Right atrium auricular region (tissue), 2 donors: ENCODE data around the gene STRN4. TPM values are rescaled to one million over a fixed set of nuclear protein-coding genes. Genes with fewer than 3 reads are reported as not detected.
A peak's percentile ranks its signal among the peaks of the same experiment; 100 is the strongest.

Source experiments
- DNase-seq: peaks from one replicate; pipeline ENCODE4 v3.0.0-alpha.2; 2019; ENCODE audit warnings: low spot score
- H3K27ac ChIP-seq, 2 donors: fragments of 200-600 bp; sonication (generic); 1 replicate in 1 of 2; 2 replicates in 1 of 2; pipeline ENCODE4 v1.5.1; 2016 to 2019
- H3K27me3 ChIP-seq, 2 donors: fragments of 200-600 bp; sonication (generic); one replicate each; pipeline versions ENCODE4 v1.5.1 to v1.6.0; 2017 to 2019
- H3K36me3 ChIP-seq: fragments of 200-600 bp; sonication (generic); one replicate; pipeline ENCODE4 v1.5.1; 2016
- H3K4me1 ChIP-seq, 2 donors: fragments of 200-600 bp; sonication (generic); one replicate each; pipeline versions ENCODE4 v1.5.1 to v1.6.0; 2017 to 2019
- H3K4me3 ChIP-seq, 2 donors: fragments of 200-600 bp; sonication (generic); 1 replicate in 1 of 2; 2 replicates in 1 of 2; pipeline ENCODE4 v1.5.1; 2017 to 2019; ENCODE audit warnings: mild to moderate bottlenecking in 1 of 2, moderate library complexity in 1 of 2
- H3K9me3 ChIP-seq, 2 donors: fragments of 200-600 bp; sonication (generic); one replicate each; pipeline ENCODE4 v1.5.1; 2019
- CTCF ChIP-seq, 2 donors: fragments of 200-600 bp; sonication (generic); IDR thresholded peaks; one replicate each; pipeline ENCODE4 v1.5.1; 2019; ENCODE audit warnings: antibody characterized with exemption in 2 of 2
- total RNA-seq, 2 donors: library from RNA; depleted of rRNA; stranded (reverse); fragments of >200 nt; gene quantifications; one replicate each; pipeline ENCODE4 v1.1.0, GENCODE V29; 2016

The STRN4 gene
- total RNA-seq, 2 donors from 2014 or later, result 46.6 to 65.4 TPM

DNA sequence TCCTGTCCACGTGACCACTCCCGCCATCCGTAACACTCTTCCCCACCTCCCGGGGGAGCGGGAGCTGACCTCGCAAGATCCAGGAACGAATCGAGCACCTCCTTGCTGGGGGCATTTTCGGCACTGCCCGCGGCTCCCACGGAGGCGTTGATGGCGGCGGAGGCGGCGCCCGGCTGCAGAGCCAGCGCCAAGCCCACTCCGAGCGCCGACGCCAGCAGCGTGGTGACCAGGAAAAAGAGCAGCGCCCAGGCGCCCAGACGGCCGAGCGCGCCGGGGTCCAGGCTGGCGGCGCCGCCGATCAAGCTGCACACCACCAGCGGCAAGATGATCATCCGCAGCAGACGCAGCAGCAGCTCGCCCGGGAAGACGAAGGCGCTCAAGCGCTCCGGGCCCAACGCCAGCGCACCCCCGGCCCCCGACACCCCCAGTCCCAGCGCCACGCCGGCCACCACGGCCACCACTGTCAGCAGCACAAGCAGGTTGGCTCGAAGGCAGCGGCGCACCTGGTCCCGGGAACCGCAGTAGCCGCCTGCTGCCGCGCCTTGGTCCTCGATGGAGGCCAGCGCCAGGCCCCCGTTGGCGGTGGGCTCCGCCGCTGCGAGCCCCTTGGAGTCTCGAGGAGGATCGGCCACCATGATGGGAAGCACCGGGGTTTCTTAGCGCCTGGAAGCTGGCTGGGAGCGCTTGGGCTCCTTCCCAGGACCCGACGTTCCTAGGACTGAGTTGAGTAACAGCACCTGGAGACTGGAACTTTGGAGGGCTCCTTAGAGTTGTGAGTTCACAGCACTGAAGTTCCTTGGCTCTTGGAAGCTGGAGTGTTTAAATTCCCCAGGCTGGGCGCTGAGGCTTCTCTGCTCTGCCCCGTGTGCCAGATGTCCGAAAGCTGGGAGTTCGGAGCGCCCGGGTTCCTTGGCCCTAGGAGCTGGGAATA is 41.3 kb upstream of the STRN4 start:
- DNase-seq, result peak; percentile 69
- peak overlapping the region; percentile 75 to 82 for H3K27ac ChIP-seq
- no peaks in the 10 kb centered on the region for H3K9me3 ChIP-seq
- H3K27me3 ChIP-seq, result no peaks in the 10 kb centered on the region
- peak overlapping the region; percentile 59 to 60 for H3K4me3 ChIP-seq
- H3K36me3 ChIP-seq, result peaks cover 8% of the 10 kb centered on the region
- H3K4me1 ChIP-seq, result peaks cover 0 to 44% of the 10 kb centered on the region in 2 donors
- TF ChIP-seq CTCF (IDR thresholded peaks at IDR 0.05), result no peak

DNA sequence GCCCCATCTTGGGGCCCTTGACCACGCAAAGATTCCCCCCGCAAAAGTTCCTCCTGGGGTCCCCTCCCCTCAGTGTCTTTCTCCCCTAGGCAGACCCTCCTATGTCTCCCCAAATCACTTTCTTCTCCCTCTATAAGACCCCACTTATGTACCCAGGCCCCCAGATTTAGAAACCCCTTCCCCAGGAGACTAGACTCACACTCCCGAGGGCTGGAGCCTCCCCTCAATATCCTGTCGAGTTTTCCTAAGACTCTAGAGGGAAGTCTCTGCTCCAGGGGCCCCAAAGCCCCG is 40.7 kb upstream of the STRN4 start:
- Histone ChIP-seq H3K4me1 (peaks cover 0 to 44% of the 10 kb centered on the region in 2 donors), H3K27ac (peak overlapping the region; percentile 75 to 82), H3K36me3 (peaks cover 14% of the 10 kb centered on the region), H3K9me3 (no peaks in the 10 kb centered on the region), H3K27me3 (no peaks in the 10 kb centered on the region), H3K4me3 (peak overlapping the region; percentile 59 to 60)
- TF ChIP-seq CTCF (IDR thresholded peaks at IDR 0.05), result no peak
- DNase-seq, result no peak

DNA sequence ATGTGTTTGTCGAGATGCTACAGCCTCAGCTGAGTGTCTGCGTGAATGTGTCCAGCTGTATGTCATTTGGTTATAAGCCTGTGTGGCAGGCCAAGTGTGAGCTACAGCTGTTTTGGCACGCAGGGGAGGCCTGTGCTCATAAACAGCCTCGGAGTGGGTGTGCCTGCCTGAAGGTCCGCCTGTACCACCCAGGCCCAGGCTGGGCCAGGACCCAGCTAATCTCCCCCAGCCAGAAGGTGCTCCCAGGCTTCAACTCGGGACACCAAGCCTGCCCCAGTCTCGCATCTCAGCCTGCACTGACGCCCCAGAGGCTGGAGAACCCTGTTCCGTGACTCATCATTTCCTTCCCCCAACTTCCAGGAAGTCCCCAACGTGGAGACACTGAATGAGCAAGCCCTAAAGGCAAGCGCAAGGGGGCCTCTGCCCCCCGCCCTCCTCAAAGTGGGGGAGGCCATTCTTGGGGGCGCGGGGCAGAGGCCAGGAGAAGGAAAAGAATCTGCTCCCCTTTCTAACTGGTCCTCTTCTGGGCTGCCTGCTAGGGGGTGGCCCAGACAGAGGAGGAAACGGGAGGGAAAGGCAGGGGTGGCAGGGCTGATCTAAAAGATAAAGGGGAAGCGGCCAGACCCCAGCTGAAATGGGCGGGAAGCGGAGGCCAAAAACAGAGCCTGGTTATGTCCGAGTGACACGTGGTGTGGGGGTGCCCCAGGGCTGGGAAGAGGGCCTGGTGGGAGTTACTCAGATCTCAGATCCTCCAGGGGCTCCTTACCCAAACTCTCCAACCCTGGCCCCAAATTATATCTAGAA is 40.2 kb upstream of the STRN4 start:
- Histone ChIP-seq H3K9me3 (no peaks in the 10 kb centered on the region), H3K27ac (peak overlapping the region; percentile 75 to 82), H3K27me3 (no peaks in the 10 kb centered on the region), H3K36me3 (peaks cover 20% of the 10 kb centered on the region), H3K4me1 (peaks cover 0 to 44% of the 10 kb centered on the region in 2 donors), H3K4me3 (peak overlapping the region; percentile 59 to 60)
- TF ChIP-seq CTCF (IDR thresholded peaks at IDR 0.05), result peak in 1 of 2 donors; percentile 12
- peak; percentile 90 for DNase-seq

- peak overlapping the region; percentile 59 to 60 for H3K4me3 ChIP-seq
- H3K27ac ChIP-seq, result peak overlapping the region; percentile 75 to 82
- peaks cover 0 to 44% of the 10 kb centered on the region in 2 donors for H3K4me1 ChIP-seq
Measured at GRCh38 chr19:46785980-46786235, 39.7 kb upstream of the STRN4 start.

More at GRCh38 chr19:46785980-46786235, 39.7 kb upstream of the STRN4 start:
- Histone ChIP-seq H3K27me3 (no peaks in the 10 kb centered on the region), H3K36me3 (peaks cover 23% of the 10 kb centered on the region), H3K9me3 (no peaks in the 10 kb centered on the region)
- DNase-seq, result no peak
- no peak for TF ChIP-seq CTCF (IDR thresholded peaks at IDR 0.05)
